Measurements from ENCODE around the gene OR4D10. TPM values are rescaled to one million over a fixed set of nuclear protein-coding genes. Genes with fewer than 3 reads are reported as not detected.
"Not testable (repeated sequence)": the region's sequence is repeated elsewhere in the genome, so short reads cannot be mapped to it uniquely, and the experiment has no call there.

The OR4D10 gene
- polyA plus RNA-seq (2013, experiment 1 of 2): not detected
- polyA plus RNA-seq (2013, experiment 2 of 2): not detected

DNA sequence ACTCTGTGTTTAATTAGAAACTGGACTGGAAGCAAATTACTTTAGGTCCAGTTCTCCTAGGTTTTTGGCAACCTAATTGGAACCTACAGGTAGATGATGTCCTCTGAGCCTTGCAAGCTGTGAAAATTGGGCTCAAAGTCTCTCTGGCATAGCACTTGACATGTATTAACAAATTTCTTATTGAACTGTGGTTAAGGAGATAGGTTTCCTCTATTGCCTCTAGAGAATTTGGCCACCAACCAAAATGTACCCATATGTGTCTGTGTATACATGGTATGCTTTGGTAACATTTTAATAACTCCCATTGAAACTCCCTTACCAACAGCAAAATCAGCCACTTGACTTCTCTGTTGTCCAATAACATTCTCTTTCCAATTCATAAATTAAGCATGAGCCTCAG is at the start of gene OR4D10:
TSS of gene OR4D10 (plus strand) at position 301 of the 400 bp plus-strand sequence. CDS start 4,115 bp downstream, outside the sequence.
- Histone ChIP-seq H3K27ac (ENCODE audit: low read depth, low read length, severe bottlenecking) (no peak within 1 kb of the TSS), H3K36me3 (ENCODE audit: control insufficient read depth, insufficient read depth, low read length) (no peaks in the 10 kb centered on the region), H3K4me3 (ENCODE audit: extremely low read depth, insufficient read depth, low read length, poor library complexity, severe bottlenecking) (no peak within 1 kb of the TSS), H3K4me1 (ENCODE audit: control insufficient read depth, insufficient read depth, low read length, poor library complexity, severe bottlenecking) (no peaks in the 10 kb centered on the region), H3K9me3 (ENCODE audit: control insufficient read depth, low read length) (no peaks in the 10 kb centered on the region)

DNA sequence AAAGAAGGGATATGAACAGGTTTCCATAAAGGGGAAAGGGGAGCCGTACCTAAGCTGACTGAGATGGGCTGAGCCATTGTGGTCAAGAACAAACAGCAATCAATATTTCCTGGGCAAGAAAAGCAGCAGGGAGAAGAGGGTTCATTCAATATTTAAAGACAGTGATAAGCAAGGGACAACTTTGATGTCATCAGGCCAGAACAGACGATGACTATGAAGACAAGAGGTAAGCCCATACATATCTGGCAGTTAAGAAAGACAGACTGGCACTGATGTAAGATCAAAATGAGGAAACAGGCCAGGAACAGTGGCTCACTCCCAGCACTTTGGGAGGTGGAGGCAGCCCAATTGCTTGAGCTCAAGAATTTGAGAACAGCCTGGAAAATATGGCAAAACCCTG is 49.3 kb upstream of the OR4D10 start:
- Histone ChIP-seq H3K36me3 (ENCODE audit: control insufficient read depth, insufficient read depth, low read length) (no peaks in the 10 kb centered on the region), H3K27ac (ENCODE audit: low read depth, low read length, severe bottlenecking) (no peak overlapping the region), H3K4me1 (ENCODE audit: control insufficient read depth, insufficient read depth, low read length, poor library complexity, severe bottlenecking) (peaks cover 10% of the 10 kb centered on the region), H3K9me3 (ENCODE audit: control insufficient read depth, low read length) (no peaks in the 10 kb centered on the region), H3K4me3 (ENCODE audit: extremely low read depth, insufficient read depth, low read length, poor library complexity, severe bottlenecking) (no peak overlapping the region)
- WGBS, 2 experiments (ENCODE audit: insufficient coverage in 2 of 2): 87 to 94% methylated on average over 2 of the region's 2 CpGs

GRCh38 chr11:59425131-59425530 is 48.0 kb upstream of the OR4D10 start:
- Histone ChIP-seq H3K4me1 (ENCODE audit: control insufficient read depth, insufficient read depth, low read length, poor library complexity, severe bottlenecking) (peaks cover 10% of the 10 kb centered on the region), H3K4me3 (ENCODE audit: extremely low read depth, insufficient read depth, low read length, poor library complexity, severe bottlenecking) (no peak overlapping the region), H3K27ac (ENCODE audit: low read depth, low read length, severe bottlenecking) (no peak overlapping the region), H3K9me3 (ENCODE audit: control insufficient read depth, low read length) (no peaks in the 10 kb centered on the region), H3K36me3 (ENCODE audit: control insufficient read depth, insufficient read depth, low read length) (no peaks in the 10 kb centered on the region)
- WGBS, 2 experiments (ENCODE audit: insufficient coverage in 2 of 2): 77 to 94% methylated on average over 2 to 3 of the region's 4 CpGs

DNA sequence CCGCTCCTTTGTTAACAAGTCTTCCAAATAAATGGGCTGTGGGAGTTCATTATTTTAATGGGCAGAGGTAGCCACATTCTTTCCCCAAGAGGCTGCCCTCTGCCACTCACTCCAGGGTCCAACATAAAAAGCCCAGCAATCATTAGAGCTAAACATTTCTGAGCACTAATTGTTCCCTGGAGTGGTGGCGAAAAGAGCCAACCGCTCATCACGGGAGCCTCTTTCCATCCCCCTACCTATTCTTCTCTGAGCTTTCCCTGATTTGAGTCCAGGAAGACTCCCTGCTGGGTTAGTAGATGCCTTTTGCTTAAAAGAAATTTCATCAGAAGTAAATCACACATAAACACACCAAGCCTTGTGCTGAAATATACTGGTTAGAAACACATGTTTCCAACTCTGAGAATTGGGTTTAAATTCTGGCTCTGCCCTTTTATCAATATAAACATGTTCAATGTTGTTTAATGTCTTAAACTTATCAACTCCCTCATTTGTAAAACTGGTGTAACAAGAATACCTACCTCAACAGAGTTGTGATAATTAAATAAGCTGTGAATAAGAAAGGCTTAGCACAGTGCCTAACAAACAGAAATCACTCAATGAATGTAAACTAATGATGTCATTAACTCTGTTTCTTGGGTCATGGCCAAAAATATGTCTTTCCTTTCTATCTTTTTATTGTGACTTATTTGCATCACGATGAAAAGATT is 46.6 kb upstream of the OR4D10 start, which contains the start of gene OR5A2:
TSS of gene OR5A2 (minus strand) at position 53 of the 707 bp plus-strand sequence. CDS start 3,460 bp downstream, outside the sequence.
- Histone ChIP-seq H3K36me3 (ENCODE audit: control insufficient read depth, insufficient read depth, low read length) (no peaks in the 10 kb centered on the region), H3K9me3 (ENCODE audit: control insufficient read depth, low read length) (no peaks in the 10 kb centered on the region), H3K4me1 (ENCODE audit: control insufficient read depth, insufficient read depth, low read length, poor library complexity, severe bottlenecking) (peaks cover 10% of the 10 kb centered on the region), H3K27ac (ENCODE audit: low read depth, low read length, severe bottlenecking) (no peak within 1 kb of the TSS), H3K4me3 (ENCODE audit: extremely low read depth, insufficient read depth, low read length, poor library complexity, severe bottlenecking) (no peak within 1 kb of the TSS)
- 24% methylated on average over 4 of the region's 5 CpGs; no CpG with 5 or more reads in 1 of the 2 experiments for WGBS, 2 experiments (ENCODE audit: insufficient coverage in 2 of 2)

- H3K4me3 ChIP-seq (ENCODE audit: extremely low read depth, insufficient read depth, low read length, poor library complexity, severe bottlenecking): no peak overlapping the region
- no peak overlapping the region for H3K27ac ChIP-seq (ENCODE audit: low read depth, low read length, severe bottlenecking)
- H3K36me3 ChIP-seq (ENCODE audit: control insufficient read depth, insufficient read depth, low read length): no peaks in the 10 kb centered on the region
- H3K9me3 ChIP-seq (ENCODE audit: control insufficient read depth, low read length): no peaks in the 10 kb centered on the region
- H3K4me1 ChIP-seq (ENCODE audit: control insufficient read depth, insufficient read depth, low read length, poor library complexity, severe bottlenecking): peaks cover 10% of the 10 kb centered on the region
These were observed 46.1 kb upstream of the OR4D10 start for GRCh38 chr11:59427068-59427382.

DNA sequence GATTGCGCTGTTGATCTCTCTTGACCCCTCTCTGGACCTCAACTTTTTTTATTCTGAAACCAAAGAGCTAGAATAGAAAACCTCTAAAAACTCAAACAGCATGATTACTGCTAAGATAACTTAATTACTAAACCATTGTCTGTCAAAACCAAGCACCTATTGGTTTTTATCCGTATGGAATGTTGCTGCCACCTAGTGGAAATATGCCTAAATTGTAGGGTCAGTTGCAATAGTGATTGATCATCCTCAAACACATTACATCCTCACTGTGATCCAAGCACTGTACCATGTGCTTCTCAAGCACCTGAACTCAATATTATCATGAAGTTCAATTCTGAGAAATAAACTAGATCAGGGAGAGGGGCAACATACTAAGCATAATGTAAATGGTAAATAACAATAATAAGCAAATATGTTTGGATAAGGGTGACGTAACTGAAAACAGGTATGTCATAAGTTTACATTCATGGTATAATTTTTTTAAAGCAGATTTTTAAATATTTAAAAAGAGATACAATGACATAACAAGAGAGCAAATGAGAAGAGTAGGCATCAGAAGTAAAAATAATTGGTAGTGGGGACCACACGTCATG is 43.1 kb upstream of the OR4D10 start:
- Histone ChIP-seq H3K4me1 (ENCODE audit: control insufficient read depth, insufficient read depth, low read length, poor library complexity, severe bottlenecking) (peaks cover 10% of the 10 kb centered on the region), H3K9me3 (ENCODE audit: control insufficient read depth, low read length) (no peaks in the 10 kb centered on the region), H3K27ac (ENCODE audit: low read depth, low read length, severe bottlenecking) (no peak overlapping the region), H3K4me3 (ENCODE audit: extremely low read depth, insufficient read depth, low read length, poor library complexity, severe bottlenecking) (no peak overlapping the region), H3K36me3 (ENCODE audit: control insufficient read depth, insufficient read depth, low read length) (no peaks in the 10 kb centered on the region)
- 100% methylated on average over 1 of the region's 4 CpGs for WGBS, 2 experiments (ENCODE audit: insufficient coverage in 2 of 2)

DNA sequence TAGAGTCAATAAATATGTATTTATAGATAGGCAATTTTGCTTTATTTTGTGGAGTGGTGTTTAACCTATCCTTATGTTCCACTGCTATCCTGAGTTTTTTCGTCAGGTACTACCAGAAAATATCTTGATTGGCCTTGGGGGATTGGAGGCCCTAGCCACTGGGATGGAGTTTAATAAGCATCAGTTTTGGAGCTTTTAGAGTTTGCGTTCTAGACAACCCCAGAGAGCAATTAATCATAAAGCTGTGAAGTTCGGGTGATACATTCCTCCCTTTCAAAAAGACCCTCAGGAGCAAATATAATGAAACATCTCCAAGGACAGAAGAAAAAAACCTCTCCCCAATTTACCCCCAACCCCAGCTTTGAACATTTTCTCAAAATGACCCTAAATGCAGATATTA is 36.9 kb upstream of the OR4D10 start, which contains the start of gene OR5A1:
TSS of gene OR5A1 (plus strand) at position 301 of the 400 bp plus-strand sequence. CDS start 6,700 bp downstream, outside the sequence.
- 67% methylated on average over 1 of the region's 3 CpGs; no CpG with 5 or more reads in 1 of the 2 experiments for WGBS, 2 experiments (ENCODE audit: insufficient coverage in 2 of 2)
- no peaks in the 10 kb centered on the region for H3K9me3 ChIP-seq (ENCODE audit: control insufficient read depth, low read length)
- no peaks in the 10 kb centered on the region for H3K4me1 ChIP-seq (ENCODE audit: control insufficient read depth, insufficient read depth, low read length, poor library complexity, severe bottlenecking)
- H3K27ac ChIP-seq (ENCODE audit: low read depth, low read length, severe bottlenecking): no peak within 1 kb of the TSS
- no peak within 1 kb of the TSS for H3K4me3 ChIP-seq (ENCODE audit: extremely low read depth, insufficient read depth, low read length, poor library complexity, severe bottlenecking)
- H3K36me3 ChIP-seq (ENCODE audit: control insufficient read depth, insufficient read depth, low read length): no peaks in the 10 kb centered on the region

DNA sequence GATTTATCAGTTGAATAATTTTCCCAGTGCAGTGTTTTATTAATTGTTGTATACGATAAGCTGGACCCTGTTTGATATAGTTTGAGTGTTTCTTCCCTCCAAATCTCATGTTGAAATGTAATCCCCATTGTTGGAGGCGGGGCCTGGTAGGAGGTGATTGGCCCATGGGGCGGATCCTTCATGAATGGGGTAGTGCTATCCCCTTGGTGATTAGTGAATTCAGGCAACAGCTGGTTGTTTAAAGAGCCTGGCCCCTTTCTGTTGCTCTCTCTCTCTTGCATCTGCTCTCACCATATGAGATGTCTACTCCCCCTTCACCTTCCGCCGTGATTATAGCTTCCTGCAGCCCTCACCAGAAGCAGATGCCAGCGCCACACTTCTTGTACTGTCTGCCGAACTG is 35.3 kb upstream of the OR4D10 start:
- Histone ChIP-seq H3K9me3 (ENCODE audit: control insufficient read depth, low read length) (no peaks in the 10 kb centered on the region), H3K36me3 (ENCODE audit: control insufficient read depth, insufficient read depth, low read length) (no peaks in the 10 kb centered on the region), H3K4me1 (ENCODE audit: control insufficient read depth, insufficient read depth, low read length, poor library complexity, severe bottlenecking) (no peaks in the 10 kb centered on the region), H3K27ac (ENCODE audit: low read depth, low read length, severe bottlenecking) (no peak overlapping the region), H3K4me3 (ENCODE audit: extremely low read depth, insufficient read depth, low read length, poor library complexity, severe bottlenecking) (no peak overlapping the region)
- WGBS, 2 experiments (ENCODE audit: insufficient coverage in 2 of 2): 90 to 95% methylated on average over 3 to 4 of the region's 7 CpGs

DNA sequence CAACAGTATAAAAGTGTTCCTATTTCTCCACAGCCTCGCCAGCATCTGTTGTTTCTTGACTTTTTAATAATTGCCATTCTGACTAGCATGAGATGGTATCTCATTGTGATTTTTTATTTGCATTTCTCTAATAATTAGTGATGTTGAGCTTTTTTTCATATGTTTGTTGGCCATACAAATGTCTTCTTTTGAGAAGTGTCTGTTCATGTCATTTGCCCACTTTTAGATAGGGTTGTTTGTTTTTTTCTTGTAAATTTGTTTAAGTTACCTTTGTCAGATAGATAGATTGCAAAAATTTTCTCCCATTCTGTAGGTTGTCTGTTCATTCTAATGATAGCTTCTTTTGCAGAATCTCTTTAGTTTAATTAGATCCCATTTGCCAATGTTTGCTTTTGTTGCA is 27.5 kb upstream of the OR4D10 start:
- H3K27ac ChIP-seq (ENCODE audit: low read depth, low read length, severe bottlenecking); H3K4me3 ChIP-seq (ENCODE audit: extremely low read depth, insufficient read depth, low read length, poor library complexity, severe bottlenecking); H3K36me3 ChIP-seq (ENCODE audit: control insufficient read depth, insufficient read depth, low read length); H3K4me1 ChIP-seq (ENCODE audit: control insufficient read depth, insufficient read depth, low read length, poor library complexity, severe bottlenecking); H3K9me3 ChIP-seq (ENCODE audit: control insufficient read depth, low read length): not testable (repeated sequence)
- whole genome bisulfite sequencing, 2 experiments (ENCODE audit: insufficient coverage in 2 of 2): no CpG with 5 or more reads among the region's 1 CpG

DNA sequence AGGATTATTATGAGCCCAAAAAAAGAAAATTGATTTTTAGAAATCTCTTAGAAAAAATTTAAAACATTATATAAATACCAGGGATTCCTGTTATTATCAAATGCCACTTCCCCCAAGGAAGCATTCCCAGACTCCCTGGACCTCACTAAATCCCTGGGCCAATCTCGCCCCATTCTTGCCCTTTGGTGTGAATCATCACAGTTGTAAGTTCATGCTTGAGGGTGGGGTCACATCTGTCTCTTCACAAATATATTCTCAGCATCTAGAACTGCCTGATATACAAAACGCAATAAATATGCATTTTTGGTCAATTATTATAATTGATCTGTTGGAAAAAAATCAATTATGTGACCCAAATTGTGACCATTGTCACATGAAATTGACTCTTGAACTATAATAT is 24.6 kb upstream of the OR4D10 start:
- H3K9me3 ChIP-seq (ENCODE audit: control insufficient read depth, low read length): no peaks in the 10 kb centered on the region
- no peak overlapping the region for H3K27ac ChIP-seq (ENCODE audit: low read depth, low read length, severe bottlenecking)
- no peak overlapping the region for H3K4me3 ChIP-seq (ENCODE audit: extremely low read depth, insufficient read depth, low read length, poor library complexity, severe bottlenecking)
- no peaks in the 10 kb centered on the region for H3K36me3 ChIP-seq (ENCODE audit: control insufficient read depth, insufficient read depth, low read length)
- no peaks in the 10 kb centered on the region for H3K4me1 ChIP-seq (ENCODE audit: control insufficient read depth, insufficient read depth, low read length, poor library complexity, severe bottlenecking)
- 40% methylated on average over 1 of the region's 2 CpGs; no CpG with 5 or more reads in 1 of the 2 experiments for WGBS, 2 experiments (ENCODE audit: insufficient coverage in 2 of 2)

- H3K4me1 ChIP-seq (ENCODE audit: control insufficient read depth, insufficient read depth, low read length, poor library complexity, severe bottlenecking): no peaks in the 10 kb centered on the region
- no peak within 1 kb of the TSS for H3K4me3 ChIP-seq (ENCODE audit: extremely low read depth, insufficient read depth, low read length, poor library complexity, severe bottlenecking)
- no peaks in the 10 kb centered on the region for H3K36me3 ChIP-seq (ENCODE audit: control insufficient read depth, insufficient read depth, low read length)
- H3K27ac ChIP-seq (ENCODE audit: low read depth, low read length, severe bottlenecking): no peak within 1 kb of the TSS
- H3K9me3 ChIP-seq (ENCODE audit: control insufficient read depth, low read length): no peaks in the 10 kb centered on the region
- no CpG with 5 or more reads among the region's 2 CpGs for WGBS, 2 experiments (ENCODE audit: insufficient coverage in 2 of 2)
These were observed 16.5 kb upstream of the OR4D10 start, which contains the start of gene OR4D6 for GRCh38 chr11:59456661-59457060. OR4D6 (plus strand) TSS chr11:59456961; CDS start chr11:59456961, 0 bp downstream.

Data from mesodermal cell (in vitro differentiated cells).